H1 (cell line): Measurements from ENCODE around the gene CPSF2. TPM values are rescaled to one million over a fixed set of nuclear protein-coding genes. Genes with fewer than 3 reads are reported as not detected.

Source experiments
- CTCF ChIA-PET: fragments of 300-600 bp; sonication (Branson Sonifier 250); formaldehyde crosslinking; loops from one replicate; lab custom pipeline; 2021; ENCODE audit not compliant: partially characterized antibody; lab: Charles Lee
- POLR2A ChIA-PET: fragments of 300-600 bp; sonication (Branson Sonifier 250); formaldehyde crosslinking; loops from one replicate; lab custom pipeline; 2021; ENCODE audit warnings: inconsistent platforms; ENCODE audit not compliant: partially characterized antibody; lab: Charles Lee
- DNase-seq, 2 experiments: peaks; one replicate each; pipeline versions ENCODE4 v3.0.0 to v3.0.0-alpha.2; 2010 to 2022; ENCODE audit warnings: low spot score in 2 of 2, low read depth in 1 of 2, mixed read lengths in 1 of 2
- FAIRE-seq: peaks from 2 replicates; lab custom pipeline; 2011; peaks lifted over from hg19 to GRCh38; lab: Jason Lieb, UNC
- H2AFZ ChIP-seq: 2 replicates; pipeline ENCODE4 v1.8.1; 2012; ENCODE audit warnings: low read length, inconsistent platforms
- H2AK5ac ChIP-seq: 2 replicates; pipeline ENCODE4 v1.6.1; 2013; ENCODE audit warnings: low read depth, low read length
- H2BK120ac ChIP-seq: replicated peaks from 2 replicates; pipeline ENCODE3; 2013; ENCODE audit warnings: low read depth, low read length, inconsistent platforms
- H2BK12ac ChIP-seq: 2 replicates; pipeline ENCODE4 v1.6.1; 2013; ENCODE audit warnings: low read depth, low read length
- H2BK15ac ChIP-seq: 2 replicates; pipeline ENCODE4 v1.6.1; 2013; ENCODE audit warnings: low read length
- H2BK20ac ChIP-seq: 2 replicates; pipeline ENCODE4 v1.6.1; 2013; ENCODE audit warnings: low read length
- H2BK5ac ChIP-seq: 2 replicates; pipeline ENCODE4 v1.6.1; 2013; ENCODE audit warnings: low read depth, low read length
- H3K14ac ChIP-seq: 2 replicates; pipeline ENCODE4 v1.6.1; 2013; ENCODE audit warnings: inconsistent platforms; ENCODE audit not compliant: insufficient read length
- H3K18ac ChIP-seq: 2 replicates; pipeline ENCODE4 v1.6.1; 2013; ENCODE audit warnings: low read length; ENCODE audit errors: extremely low read depth
- H3K23ac ChIP-seq: 2 replicates; pipeline ENCODE4 v1.6.1; 2013; ENCODE audit warnings: inconsistent platforms; ENCODE audit not compliant: insufficient read length
- H3K23me2 ChIP-seq: 2 replicates; pipeline ENCODE4 v1.6.1; 2013; ENCODE audit warnings: low read depth, low read length
- H3K27ac ChIP-seq: 2 replicates; pipeline ENCODE4 v1.6.1; 2011; ENCODE audit warnings: low read depth, low read length, inconsistent platforms
- H3K27me3 ChIP-seq, 4 experiments: replicated peaks in 1 of 4; 1 replicate in 1 of 4; 2 replicates in 3 of 4; pipeline versions ENCODE4 v1.6.1 to v1.8.1; 2011 to 2013; ENCODE audit warnings: low read length in 3 of 4, mild to moderate bottlenecking in 3 of 4, inconsistent platforms in 2 of 4, mixed read lengths in 2 of 4, moderate library complexity in 1 of 4; ENCODE audit not compliant: control insufficient read depth in 3 of 4, insufficient read depth in 3 of 4; ENCODE audit errors: extremely low read depth in 1 of 4
- H3K36me3 ChIP-seq, 4 experiments: 2 replicates each; pipeline versions ENCODE4 v1.6.1 to v1.8.1; 2011 to 2013; ENCODE audit warnings: mild to moderate bottlenecking in 4 of 4, low read length in 3 of 4, moderate library complexity in 2 of 4, control low read depth in 1 of 4, inconsistent platforms in 1 of 4; ENCODE audit not compliant: insufficient read depth in 4 of 4, control insufficient read depth in 2 of 4
- H3K4ac ChIP-seq: replicated peaks from 2 replicates; pipeline ENCODE3; 2013; ENCODE audit warnings: low read length, low read depth, mixed read lengths, inconsistent platforms; ENCODE audit not compliant: insufficient read length
- H3K4me1 ChIP-seq, 4 experiments: replicated peaks in 1 of 4; 1 replicate in 1 of 4; 2 replicates in 3 of 4; pipeline versions ENCODE4 v1.6.1 to v1.8.1; 2011 to 2013; ENCODE audit warnings: low read length in 3 of 4, inconsistent platforms in 2 of 4, mixed read lengths in 1 of 4; ENCODE audit not compliant: insufficient read depth in 4 of 4, control insufficient read depth in 3 of 4
- H3K4me2 ChIP-seq, 2 experiments: 2 replicates each; pipeline versions ENCODE4 v1.6.1 to v1.8.1; 2011 to 2013; ENCODE audit warnings: low read depth in 2 of 2, low read length in 2 of 2, control low read depth in 1 of 2, inconsistent platforms in 1 of 2, mild to moderate bottlenecking in 1 of 2; ENCODE audit not compliant: insufficient read depth in 1 of 2
- H3K4me3 ChIP-seq, 4 experiments: fragments of 200-600, 300-600 bp in 1 of 4; sonication (generic), shearing (Covaris generic), sonication (Bioruptor Twin) in 1 of 4; 2 replicates each; pipeline versions ENCODE4 v1.5.1 to v1.8.1; 2011 to 2016; ENCODE audit warnings: low read length in 4 of 4, low read depth in 3 of 4, control low read depth in 2 of 4, inconsistent platforms in 2 of 4, mild to moderate bottlenecking in 2 of 4, mixed read lengths in 1 of 4, moderate library complexity in 1 of 4; ENCODE audit not compliant: insufficient read depth in 2 of 4; ENCODE audit errors: extremely low read depth in 1 of 4
- H3K56ac ChIP-seq: replicated peaks from 2 replicates; pipeline ENCODE3; 2013; ENCODE audit warnings: low read depth, mild to moderate bottlenecking, mixed read lengths, low read length, inconsistent platforms; ENCODE audit not compliant: insufficient read length
- H3K79me1 ChIP-seq: 2 replicates; pipeline ENCODE4 v1.6.1; 2013; ENCODE audit warnings: low read depth, low read length, control low read depth
- H3K79me2 ChIP-seq, 2 experiments: 2 replicates each; pipeline versions ENCODE4 v1.6.1 to v1.8.1; 2012 to 2013; ENCODE audit warnings: low read length in 2 of 2, mild to moderate bottlenecking in 2 of 2, inconsistent platforms in 1 of 2; ENCODE audit not compliant: insufficient read depth in 2 of 2, control insufficient read depth in 1 of 2
- H3K9ac ChIP-seq, 4 experiments: replicated peaks in 1 of 4; 1 replicate in 1 of 4; 2 replicates in 3 of 4; pipeline versions ENCODE4 v1.6.1 to v1.8.1; 2011 to 2013; ENCODE audit warnings: low read depth in 3 of 4, low read length in 3 of 4, control low read depth in 2 of 4, mild to moderate bottlenecking in 2 of 4, moderate library complexity in 2 of 4, inconsistent platforms in 1 of 4; ENCODE audit errors: extremely low read depth in 1 of 4
- H3K9me3 ChIP-seq, 2 experiments: 2 replicates each; pipeline versions ENCODE4 v1.6.1 to v1.8.1; 2012 to 2013; ENCODE audit warnings: mild to moderate bottlenecking in 2 of 2, moderate library complexity in 2 of 2, control low read depth in 1 of 2, inconsistent platforms in 1 of 2, low read depth in 1 of 2, low read length in 1 of 2, mixed read lengths in 1 of 2; ENCODE audit not compliant: insufficient read depth in 2 of 2
- H4K20me1 ChIP-seq, 2 experiments: replicated peaks in 1 of 2; 2 replicates each; pipeline versions ENCODE3 to v1.8.1; 2011 to 2013; ENCODE audit warnings: inconsistent platforms in 2 of 2, low read length in 2 of 2, mild to moderate bottlenecking in 1 of 2; ENCODE audit not compliant: insufficient read depth in 2 of 2, control insufficient read depth in 1 of 2
- H4K5ac ChIP-seq: 2 replicates; pipeline ENCODE4 v1.6.1; 2013; ENCODE audit warnings: low read length, low read depth, mixed read lengths, inconsistent platforms; ENCODE audit not compliant: insufficient read length
- H4K8ac ChIP-seq: 2 replicates; pipeline ENCODE4 v1.8.0; 2013; ENCODE audit warnings: mild to moderate bottlenecking, moderate library complexity, low read length, inconsistent platforms; ENCODE audit not compliant: insufficient read depth; ENCODE audit errors: extremely low read depth
- H4K91ac ChIP-seq: replicated peaks from 2 replicates; pipeline ENCODE3; 2013; ENCODE audit warnings: low read length, mixed read lengths, inconsistent platforms; ENCODE audit not compliant: insufficient read length
- ASH2L ChIP-seq: fragments of 200-600, 300-600 bp; sonication (generic); IDR thresholded peaks from one replicate; pipeline ENCODE4 v1.7.1; 2017; ENCODE audit warnings: low read length
- BRCA1 ChIP-seq: IDR thresholded peaks from 2 replicates; pipeline ENCODE4 v1.6.1; 2012; ENCODE audit warnings: low read depth, low read length, improper control_type of control experiment
- CBX5 ChIP-seq: fragments of 300-800, 300-1000 bp; sonication (generic); IDR thresholded peaks from 2 replicates; pipeline ENCODE4 v1.7.1; 2016; ENCODE audit warnings: antibody characterized with exemption, low read length, low read depth
- CEBPB ChIP-seq: IDR thresholded peaks from 2 replicates; pipeline ENCODE4 v1.6.1; 2012; ENCODE audit warnings: low read depth, low read length
- FOSL1 ChIP-seq: IDR thresholded peaks from 2 replicates; pipeline ENCODE4 v1.6.1; 2011; ENCODE audit warnings: mild to moderate bottlenecking, low read depth, low read length, moderate library complexity; ENCODE audit not compliant: insufficient read depth
- MAFK ChIP-seq: IDR thresholded peaks from 2 replicates; pipeline ENCODE4 v1.6.1; 2012; ENCODE audit warnings: low read depth, mild to moderate bottlenecking, improper control_type of control experiment, low read length
- PHF8 ChIP-seq: fragments of 200-600 bp; sonication (generic); conservative IDR thresholded peaks from 2 replicates; pipeline ENCODE4 v1.7.1; 2012; ENCODE audit warnings: low read depth, mild to moderate bottlenecking, inconsistent platforms, low read length, moderate library complexity
- RAD21 ChIP-seq, 2 experiments: IDR thresholded peaks in 1 of 2; conservative IDR thresholded peaks in 1 of 2; 2 replicates each; pipeline ENCODE4 v1.6.1; 2011; ENCODE audit warnings: low read depth in 2 of 2, low read length in 2 of 2, improper control_type of control experiment in 1 of 2, inconsistent platforms in 1 of 2, mild to moderate bottlenecking in 1 of 2, moderate library complexity in 1 of 2
- RFX5 ChIP-seq: IDR thresholded peaks from 2 replicates; pipeline ENCODE4 v1.6.1; 2011; ENCODE audit warnings: low read depth, low read length, improper control_type of control experiment, borderline replicate concordance
- SP2 ChIP-seq: IDR thresholded peaks from 2 replicates; pipeline ENCODE4 v1.6.1; 2012; ENCODE audit warnings: mild to moderate bottlenecking, low read length, inconsistent platforms
- SP4 ChIP-seq: IDR thresholded peaks from 2 replicates; pipeline ENCODE4 v1.6.1; 2012; ENCODE audit warnings: low read length, inconsistent platforms
- TCF12 ChIP-seq: IDR thresholded peaks from 2 replicates; pipeline ENCODE4 v1.6.1; 2011; ENCODE audit warnings: low read depth, mild to moderate bottlenecking, low read length
- TEAD4 ChIP-seq: IDR thresholded peaks from 2 replicates; pipeline ENCODE4 v1.6.1; 2012; ENCODE audit warnings: low read depth, low read length, inconsistent platforms, mixed read lengths
- WGBS, 2 experiments: shearing (Covaris generic) in 1 of 2; methylation state at CpG; one replicate each; pipeline versions ENCODE4 v1.1.6 to v1.1.7; 2013 to 2015; ENCODE audit warnings: low lambda C conversion rate in 2 of 2, mixed read lengths in 2 of 2, inconsistent platforms in 1 of 2, low coverage in 1 of 2, missing lambda C conversion rate in 1 of 2; ENCODE audit not compliant: insufficient replicate concordance in 2 of 2, insufficient coverage in 1 of 2, insufficient read length in 1 of 2; ENCODE audit errors: extremely low coverage in 1 of 2, missing lambda C conversion rate in 1 of 2; 5-methylcytosine and 5-hydroxymethylcytosine counted together
- polyA plus RNA-seq, 7 experiments: library from polyadenylated mRNA; depleted of rRNA in 3 of 7; stranded (reverse) in 5 of 7; unstranded in 2 of 7; fragments of >200 nt in 5 of 7; fragments of 200-250 nt in 2 of 7; gene quantifications; 1 replicate in 5 of 7; 2 replicates in 1 of 7; 4 replicates in 1 of 7; pipeline versions ENCODE4 v1.2.1 to v1.2.3, GENCODE V29; 2011 to 2013; ENCODE audit warnings: missing spikeins in 2 of 7, mixed read lengths in 2 of 7
- total RNA-seq: library from RNA; stranded (reverse); fragmentation: NEBNext Ultra II Directional; extraction: Animal tissue kit (Norgen Biotek cat#: 25700); gene quantifications from 2 replicates; pipeline ENCODE4 v1.2.1, GENCODE V29; 2021
- TF ChIP-seq, protein P1 (sequence below): IDR thresholded peaks from 2 replicates; pipeline ENCODE4 v1.6.1; 2012; ENCODE audit warnings: inconsistent platforms

The CPSF2 gene
- total and polyA plus RNA-seq, 2 of the 8 experiments (the other 6 are each of a cell fraction or from before 2014, with no cell fraction given), result 11.3 to 130 TPM

DNA sequence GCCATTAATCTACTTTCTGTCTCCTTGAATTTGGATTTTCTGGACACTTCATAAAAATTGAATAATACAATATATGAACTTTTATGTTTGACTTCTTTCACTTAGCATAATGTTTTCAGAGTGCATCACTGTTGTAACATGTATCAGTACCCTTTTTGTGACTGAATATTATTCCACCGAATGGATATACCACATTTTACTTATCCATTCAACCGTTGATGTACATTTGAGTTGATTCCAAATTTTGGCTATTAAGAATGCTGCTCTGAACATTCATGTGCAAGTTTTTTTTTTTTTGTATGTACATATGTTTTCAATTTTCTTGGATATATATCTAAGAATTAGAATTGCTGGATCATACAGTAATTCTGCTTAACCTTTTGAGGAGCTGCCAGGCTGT lies 43.2 kb downstream of the CPSF2 start:
- Histone ChIP-seq H2BK15ac (no peak overlapping the region), H2BK120ac (no peak overlapping the region), H3K79me2 (no peaks in the 10 kb centered on the region), H3K36me3 (peaks cover 4 to 67% (median 39%) of the 10 kb centered on the region in 4 experiments; a peak in 7 of 8 replicates), H3K4me1 (no peaks in the 10 kb centered on the region), H3K23me2 (no peaks in the 10 kb centered on the region), H3K4me3 (no peak overlapping the region), H3K9me3 (peaks cover 8 to 13% of the 10 kb centered on the region in 2 experiments; a peak in 3 of 4 replicates), H4K8ac (no peak overlapping the region), H2BK5ac (no peak overlapping the region), H3K4me2 (no peak overlapping the region), H3K14ac (no peak overlapping the region), H3K79me1 (no peaks in the 10 kb centered on the region), H3K4ac (no peak overlapping the region), H2AFZ (no peak overlapping the region), H4K5ac (no peak overlapping the region), H2BK20ac (no peak overlapping the region), H3K56ac (no peak overlapping the region), H2BK12ac (no peak overlapping the region), H3K23ac (no peak overlapping the region), H2AK5ac (no peak overlapping the region), H3K27me3 (no peaks in the 10 kb centered on the region; a peak in 1 of 7 replicates), H3K27ac (no peak overlapping the region), H4K91ac (no peak overlapping the region), H4K20me1 (no peaks in the 10 kb centered on the region), H3K18ac (no peak overlapping the region), H3K9ac (no peak overlapping the region)
- 88% methylated on average over 2 of the region's 2 CpGs; no CpG with 5 or more reads in 1 of the 2 experiments for WGBS, 2 experiments
- ChIA-PET CTCF (no interaction called here), POLR2A (no interaction called here)
- FAIRE-seq (no peak), DNase-seq (no peak)
- TF ChIP-seq RAD21 (IDR thresholded peaks at IDR 0.05 in 1 of 2, conservative IDR thresholded peaks at IDR 0.05 in 1 of 2; ENCODE audit: low read depth in 2 of 2, low read length in 2 of 2), result no peak
- TF ChIP-seq, protein P1, sequence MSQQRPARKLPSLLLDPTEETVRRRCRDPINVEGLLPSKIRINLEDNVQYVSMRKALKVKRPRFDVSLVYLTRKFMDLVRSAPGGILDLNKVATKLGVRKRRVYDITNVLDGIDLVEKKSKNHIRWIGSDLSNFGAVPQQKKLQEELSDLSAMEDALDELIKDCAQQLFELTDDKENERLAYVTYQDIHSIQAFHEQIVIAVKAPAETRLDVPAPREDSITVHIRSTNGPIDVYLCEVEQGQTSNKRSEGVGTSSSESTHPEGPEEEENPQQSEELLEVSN, result no peak
- TF ChIP-seq TCF12, result no peak
- TF ChIP-seq BRCA1, result no peak
- no peak for TF ChIP-seq FOSL1
- TF ChIP-seq SP2, result no peak
- TF ChIP-seq RFX5, result no peak
- no peak for TF ChIP-seq SP4
- no peak for TF ChIP-seq CBX5
- no peak for TF ChIP-seq PHF8
- no peak for TF ChIP-seq TEAD4
- no peak for TF ChIP-seq CEBPB
- no peak for TF ChIP-seq MAFK
- no peak for TF ChIP-seq ASH2L
